Endothelial cell of umbilical vein (primary cell): ENCODE data around the gene UBE2G1. TPM values are rescaled to one million over a fixed set of nuclear protein-coding genes. Genes with fewer than 3 reads are reported as not detected.

Experiments used
- BruUV-seq: library from RNA; stranded (reverse); fragments of 400-500 nt; replicated peaks from 2 replicates; lab custom pipeline; 2021; lab: Mats Ljungman, UMichigan
- CTCF ChIA-PET: fragments of 300-600, 350-600 bp; sonication (Branson Sonifier 250); formaldehyde crosslinking; loops from one replicate; lab custom pipeline; 2021; ENCODE audit warnings: antibody characterized with exemption, inconsistent platforms; lab: Charles Lee
- POLR2A ChIA-PET: fragments of 300-600, 350-600 bp; sonication (Branson Sonifier 250); formaldehyde crosslinking; loops from one replicate; lab custom pipeline; 2021; ENCODE audit warnings: antibody characterized with exemption, inconsistent platforms; lab: Charles Lee
- DNase-seq: peaks from one replicate; pipeline ENCODE4 v3.0.0-alpha.2; 2011; ENCODE audit warnings: low read depth, low spot score
- FAIRE-seq: peaks from 2 replicates; lab custom pipeline; 2011; peaks lifted over from hg19 to GRCh38; lab: Jason Lieb, UNC
- H2AFZ ChIP-seq: 2 replicates; pipeline ENCODE4 v1.6.0; 2012; ENCODE audit warnings: low read depth, low read length, control low read depth, inconsistent platforms
- H3K27ac ChIP-seq: 2 replicates; pipeline ENCODE4 v1.5.1; 2011; ENCODE audit warnings: low read depth, mild to moderate bottlenecking, control low read depth, low read length, moderate library complexity; ENCODE audit not compliant: insufficient read depth
- H3K27me3 ChIP-seq, 2 experiments: 2 replicates each; pipeline versions ENCODE4 v1.6.0 to v1.6.1; 2011; ENCODE audit warnings: low read length in 2 of 2, mixed read lengths in 1 of 2; ENCODE audit not compliant: control insufficient read depth in 2 of 2, insufficient read depth in 2 of 2
- H3K36me3 ChIP-seq, 2 experiments: 2 replicates in 1 of 2; 3 replicates in 1 of 2; pipeline ENCODE4 v1.5.1; 2011; ENCODE audit warnings: low read length in 2 of 2, mild to moderate bottlenecking in 1 of 2, moderate library complexity in 1 of 2; ENCODE audit not compliant: control insufficient read depth in 2 of 2, insufficient read depth in 2 of 2; ENCODE audit errors: extremely low read depth in 1 of 2
- H3K4me1 ChIP-seq: 3 replicates; pipeline ENCODE4 v1.5.1; 2011; ENCODE audit warnings: mild to moderate bottlenecking, low read length; ENCODE audit not compliant: control insufficient read depth, insufficient read depth; ENCODE audit errors: extremely low read depth
- H3K4me2 ChIP-seq: 2 replicates; pipeline ENCODE4 v1.6.1; 2011; ENCODE audit warnings: low read length, control low read depth, mixed read lengths; ENCODE audit not compliant: insufficient read depth
- H3K4me3 ChIP-seq, 3 experiments: fragments of 200-600 bp in 1 of 3; sonication (generic), shearing (Covaris generic) in 1 of 3; replicated peaks in 1 of 3; 2 replicates each; pipeline ENCODE4 v1.5.1; 2011 to 2016; ENCODE audit warnings: control low read depth in 3 of 3, low read length in 3 of 3, mild to moderate bottlenecking in 2 of 3, inconsistent platforms in 1 of 3, low read depth in 1 of 3, moderate library complexity in 1 of 3; ENCODE audit not compliant: insufficient read depth in 1 of 3
- H3K79me2 ChIP-seq: 2 replicates; pipeline ENCODE4 v1.6.0; 2012; ENCODE audit warnings: low read length, inconsistent platforms; ENCODE audit not compliant: control insufficient read depth, insufficient read depth
- H3K9ac ChIP-seq: replicated peaks from 2 replicates; pipeline ENCODE3; 2011; ENCODE audit warnings: low read length, control low read depth; ENCODE audit not compliant: insufficient read depth; ENCODE audit errors: extremely low read depth
- H3K9me1 ChIP-seq: replicated peaks from 3 replicates; pipeline ENCODE4 v1.6.0; 2011; ENCODE audit warnings: mild to moderate bottlenecking, low read length; ENCODE audit not compliant: control insufficient read depth, insufficient read depth; ENCODE audit errors: extremely low read depth
- H3K9me3 ChIP-seq: replicated peaks from 2 replicates; pipeline ENCODE4 v1.5.1; 2012; ENCODE audit warnings: low read length, inconsistent platforms; ENCODE audit not compliant: control insufficient read depth, insufficient read depth
- H4K20me1 ChIP-seq: replicated peaks from 2 replicates; pipeline ENCODE3; 2011; ENCODE audit warnings: mild to moderate bottlenecking, low read length; ENCODE audit not compliant: control insufficient read depth, insufficient read depth; ENCODE audit errors: extremely low read depth
- CTCF ChIP-seq, 2 donors: IDR thresholded peaks; 1 replicate in 1 of 2; 2 replicates in 1 of 2; pipeline ENCODE4 v1.5.1; 2011; ENCODE audit warnings: low read length in 2 of 2, mild to moderate bottlenecking in 2 of 2, moderate library complexity in 2 of 2, control low read depth in 1 of 2, inconsistent platforms in 1 of 2, low read depth in 1 of 2; ENCODE audit not compliant: insufficient read depth in 1 of 2; ENCODE audit errors: extremely low read depth in 1 of 2
- EZH2 ChIP-seq: IDR thresholded peaks from 2 replicates; pipeline ENCODE4 v1.6.1; 2012; ENCODE audit warnings: borderline replicate concordance, low read depth, mild to moderate bottlenecking, moderate library complexity, low read length, inconsistent platforms; ENCODE audit not compliant: severe bottlenecking
- FOS ChIP-seq: IDR thresholded peaks from 2 replicates; pipeline ENCODE4 v1.6.1; 2011; ENCODE audit warnings: mild to moderate bottlenecking, low read length, moderate library complexity, borderline replicate concordance; ENCODE audit not compliant: insufficient read depth
- GATA2 ChIP-seq: IDR thresholded peaks from 2 replicates; pipeline ENCODE4 v1.7.0; 2011; ENCODE audit warnings: low read depth, mild to moderate bottlenecking, moderate library complexity, mixed read lengths, low read length; ENCODE audit not compliant: insufficient read length, insufficient read depth
- JUN ChIP-seq: IDR thresholded peaks from 2 replicates; pipeline ENCODE4 v1.6.1; 2011; ENCODE audit warnings: borderline replicate concordance, low read depth; ENCODE audit not compliant: insufficient read length, insufficient read depth
- MAX ChIP-seq: IDR thresholded peaks from 2 replicates; pipeline ENCODE4 v1.6.1; 2011; ENCODE audit not compliant: insufficient read depth, insufficient read length
- MYC ChIP-seq: IDR thresholded peaks from one replicate; pipeline ENCODE4 v1.6.1; 2011; ENCODE audit warnings: mild to moderate bottlenecking, low read depth, low read length
- POLR2A ChIP-seq: IDR thresholded peaks from 2 replicates; pipeline ENCODE4 v1.6.1; 2012; ENCODE audit warnings: low read depth, mild to moderate bottlenecking, control low read depth, low read length
- POLR2AphosphoS5 ChIP-seq: IDR thresholded peaks from 2 replicates; pipeline ENCODE4 v1.6.1; 2012; ENCODE audit warnings: low read depth, mild to moderate bottlenecking, control low read depth, low read length, moderate library complexity; ENCODE audit not compliant: insufficient read depth
- dilution Hi-C: fragments of 300-500 bp; cut with MboI; formaldehyde crosslinking; loops from one replicate; pipeline ENCODE4 v1.15.0; 2019; ENCODE audit warnings: low sequenced_read_pairs; ENCODE audit not compliant: extremely low pct_ligation_motif_present
- intact Hi-C: fragments of 100-400 bp; cut with micrococcal nuclease; formaldehyde crosslinking; loops from one replicate; pipeline ENCODE4 v1.10.0; 2022
- polyA plus RNA-seq, 4 experiments: library from polyadenylated mRNA; depleted of rRNA in 3 of 4; stranded (reverse) in 3 of 4; unstranded in 1 of 4; fragments of >200 nt; gene quantifications; 2 replicates each; pipeline versions ENCODE4 v1.2.1 to v1.2.3, GENCODE V29; 2011 to 2012; ENCODE audit warnings: missing spikeins in 1 of 4
- total RNA-seq: library from RNA; stranded (reverse); gene quantifications from 2 replicates; pipeline ENCODE4 v1.2.3, GENCODE V29; 2021

Gene UBE2G1
- total and polyA plus RNA-seq, 2 donors (not counting 3 experiments of a cell fraction or from before 2014, with no cell fraction given) = 29.2 to 79.6 TPM

- Histone ChIP-seq H3K36me3 (peaks cover 5 to 7% of the 10 kb centered on the region in 2 experiments), H4K20me1 (no peaks in the 10 kb centered on the region), H3K4me3 (no peak overlapping the region), H2AFZ (no peak overlapping the region), H3K9me3 (no peaks in the 10 kb centered on the region), H3K4me1 (peaks cover 17% of the 10 kb centered on the region), H3K9me1 (no peaks in the 10 kb centered on the region), H3K27me3 (no peaks in the 10 kb centered on the region), H3K27ac (no peak overlapping the region), H3K79me2 (no peaks in the 10 kb centered on the region), H3K4me2 (no peak overlapping the region), H3K9ac (no peak overlapping the region)
- DNase-seq (no peak), FAIRE-seq (no peak)
- dilution Hi-C loops (no loop called here), intact Hi-C loops (no loop called here)
- ChIA-PET POLR2A (no interaction called here), CTCF (interaction anchor here (0.7 to 2.1 kb wide), 6 partner anchors 11 to 187 kb away, joined by 3 to 11 read pairs (median 3); no protein-coding TSS in a partner anchor)
- TF ChIP-seq MYC = no peak
- no peak for TF ChIP-seq EZH2
- TF ChIP-seq POLR2A = no peak
- no peak for TF ChIP-seq JUN
- no peak for TF ChIP-seq MAX
- no peak for TF ChIP-seq POLR2AphosphoS5
- no peak for TF ChIP-seq GATA2
- TF ChIP-seq FOS = no peak
- no peak for TF ChIP-seq CTCF (IDR thresholded peaks at IDR 0.05; ENCODE audit: extremely low read depth in 1 of 2, insufficient read depth in 1 of 2, low read depth in 1 of 2, low read length in 2 of 2)
- no TSS peak for BruUV-seq
Observed at GRCh38 chr17:4233668-4234258, 132.7 kb downstream of the UBE2G1 start.
